ENCODE results near the gene SLC38A10. TPM values are rescaled to one million over a fixed set of nuclear protein-coding genes. Genes with fewer than 3 reads are reported as not detected.

SLC38A10 gene
- total and polyA plus RNA-seq, 2 of the 13 experiments (the other 11 are each of a cell fraction or from before 2014, with no cell fraction given), result 23.4 to 55.8 TPM

DNA sequence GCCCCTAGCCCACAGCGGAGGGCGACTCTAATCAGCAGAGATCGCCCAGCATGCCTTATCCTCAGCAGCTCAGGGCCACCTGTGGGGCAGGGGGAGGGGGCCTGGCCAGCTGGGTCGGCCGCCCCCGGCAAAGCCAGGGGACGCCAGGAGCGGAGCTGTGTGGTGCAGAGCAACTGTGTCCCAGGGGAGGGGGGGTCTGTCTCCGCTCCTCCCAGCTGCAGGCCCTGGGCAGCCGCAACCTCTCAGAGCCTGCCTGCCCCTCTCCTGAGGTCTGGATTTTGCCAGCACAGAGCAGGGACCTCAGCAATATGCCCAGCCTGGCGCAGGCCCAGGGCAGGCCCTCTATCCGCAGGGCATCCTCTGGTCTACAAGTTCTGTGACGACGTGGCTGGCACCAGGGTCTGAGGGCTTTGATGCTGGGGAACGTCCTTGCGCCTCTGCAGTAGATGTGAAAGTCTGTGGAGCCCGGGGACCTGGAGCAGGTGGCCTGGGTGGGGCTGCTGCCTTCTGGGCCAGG, 36.5 kb upstream of the SLC38A10 start:
- Histone ChIP-seq H3K4me1 (ENCODE audit: insufficient read depth, low read length) (peaks cover 91% of the 10 kb centered on the region), H2AFZ (ENCODE audit: low read length) (no peak overlapping the region), H3K79me2 (ENCODE audit: insufficient read depth, low read length) (no peaks in the 10 kb centered on the region), H3K9ac (ENCODE audit: insufficient read depth, low read depth, low read length) (no peak overlapping the region), H3K27me3 (ENCODE audit: control insufficient read depth in 1 of 2, insufficient read depth in 2 of 2, low read length in 2 of 2) (peaks cover 28 to 80% of the 10 kb centered on the region in 2 experiments), H3K27ac (ENCODE audit: extremely low read length, insufficient read depth, low read length) (no peak overlapping the region), H4K20me1 (ENCODE audit: insufficient read depth, low read length) (no peaks in the 10 kb centered on the region), H3K36me3 (replicated peaks in 1 of 2; ENCODE audit: control insufficient read depth in 1 of 2, insufficient read depth in 2 of 2, low read length in 2 of 2) (no peaks in the 10 kb centered on the region), H3K4me3 (replicated peaks in 1 of 3; ENCODE audit: insufficient read depth in 1 of 3, low read depth in 2 of 3, low read length in 3 of 3) (no peak overlapping the region), H3K4me2 (ENCODE audit: low read depth, low read length) (no peak overlapping the region), H3K9me3 (ENCODE audit: low read length) (no peaks in the 10 kb centered on the region)
- 66% methylated on average over 4 of the region's 17 CpGs for WGBS (ENCODE audit: low lambda C conversion rate)
- FAIRE-seq (no peak), DNase-seq (ENCODE audit: low spot score) (no peak), ATAC-seq (no peak)
- in situ Hi-C loops (cut with HindIII; ENCODE audit: extremely low pct_ligation_motif_present, low pct_unique_long_range_greater_than_20kb) (no loop called here), intact Hi-C loops (cut with micrococcal nuclease; ENCODE audit: unreplicated experiment) (no loop called here)
- ChIA-PET POLR2A (no interaction called here), CTCF (ENCODE audit: low intra/inter-chr PET ratio, low total read pairs) (no interaction called here)
- TF ChIP-seq ZNF891 (CRISPR knock-in tag; IDR thresholded peaks at IDR 0.05) (0 out of 2 replicates have a peak, but pooled peaks have one; percentile 28), ATAD3A (CRISPR knock-in tag; IDR thresholded peaks at IDR 0.05) (peak; percentile 25; the same call in 1 of the 2 replicates), ZNF607 (CRISPR knock-in tag; IDR thresholded peaks at IDR 0.05; ENCODE audit: borderline replicate concordance) (no peak), FIP1L1 (IDR thresholded peaks at IDR 0.05; ENCODE audit: borderline replicate concordance, insufficient read depth, low read depth, low read length) (no peak), MTF2 (CRISPR knock-in tag; IDR thresholded peaks at IDR 0.05; ENCODE audit: borderline replicate concordance) (0 out of 2 replicates have a peak, but pooled peaks have one; percentile 1), YY1 (IDR thresholded peaks at IDR 0.05; ENCODE audit: insufficient read depth, insufficient replicate concordance, low read depth, low read length) (no peak), ZNF777 (CRISPR knock-in tag; IDR thresholded peaks at IDR 0.05) (no peak), HNRNPLL (IDR thresholded peaks at IDR 0.05; ENCODE audit: low read depth, low read length, poor library complexity, severe bottlenecking) (peak; percentile 29)
- TF ChIP-seq, protein P1, sequence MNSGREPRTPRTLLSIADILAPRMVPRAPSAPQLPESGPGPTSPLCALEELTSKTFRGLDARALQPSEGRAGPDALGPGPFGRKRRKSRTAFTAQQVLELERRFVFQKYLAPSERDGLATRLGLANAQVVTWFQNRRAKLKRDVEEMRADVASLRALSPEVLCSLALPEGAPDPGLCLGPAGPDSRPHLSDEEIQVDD (CRISPR knock-in tag; IDR thresholded peaks at IDR 0.05; ENCODE audit: borderline replicate concordance), result peak; percentile 12; the same call in 1 of the 2 replicates
- TF ChIP-seq, protein P2, sequence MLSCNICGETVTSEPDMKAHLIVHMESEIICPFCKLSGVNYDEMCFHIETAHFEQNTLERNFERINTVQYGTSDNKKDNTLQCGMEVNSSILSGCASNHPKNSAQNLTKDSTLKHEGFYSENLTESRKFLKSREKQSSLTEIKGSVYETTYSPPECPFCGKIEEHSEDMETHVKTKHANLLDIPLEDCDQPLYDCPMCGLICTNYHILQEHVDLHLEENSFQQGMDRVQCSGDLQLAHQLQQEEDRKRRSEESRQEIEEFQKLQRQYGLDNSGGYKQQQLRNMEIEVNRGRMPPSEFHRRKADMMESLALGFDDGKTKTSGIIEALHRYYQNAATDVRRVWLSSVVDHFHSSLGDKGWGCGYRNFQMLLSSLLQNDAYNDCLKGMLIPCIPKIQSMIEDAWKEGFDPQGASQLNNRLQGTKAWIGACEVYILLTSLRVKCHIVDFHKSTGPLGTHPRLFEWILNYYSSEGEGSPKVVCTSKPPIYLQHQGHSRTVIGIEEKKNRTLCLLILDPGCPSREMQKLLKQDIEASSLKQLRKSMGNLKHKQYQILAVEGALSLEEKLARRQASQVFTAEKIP (CRISPR knock-in tag; IDR thresholded peaks at IDR 0.05; ENCODE audit: borderline replicate concordance), result no peak
- BruUV-seq (replicated peaks), result no TSS peak

Measured in HepG2 (cell line).